Adrenal gland (tissue), 12 donors: ENCODE results near the gene MRPS30. TPM values are rescaled to one million over a fixed set of nuclear protein-coding genes. Genes with fewer than 3 reads are reported as not detected.
"Not testable (repeated sequence)": the region's sequence is repeated elsewhere in the genome, so short reads cannot be mapped to it uniquely, and the experiment has no call there.

Source experiments
- DNase-seq, 7 donors: peaks; one replicate each; pipeline ENCODE4 v3.0.0-alpha.2; 2019 to 2020
- H3K27ac ChIP-seq, 5 donors: fragments of 200-600 bp; sonication (generic) in 4 of 5; 1 replicate in 3 of 5; 2 replicates in 2 of 5; pipeline versions ENCODE4 v1.5.1 to v1.8.0; 2016 to 2020; ENCODE audit warnings: mild to moderate bottlenecking in 1 of 5
- H3K27me3 ChIP-seq: fragments of 200-600 bp; 2 replicates; pipeline ENCODE4 v1.8.0; 2021
- H3K36me3 ChIP-seq, 2 donors: fragments of 200-600 bp; replicated peaks in 1 of 2; 1 replicate in 1 of 2; 2 replicates in 1 of 2; pipeline versions ENCODE4 v1.5.1 to v1.8.0; 2018 to 2022
- H3K4me1 ChIP-seq, 2 donors: fragments of 200-600 bp; replicated peaks in 1 of 2; 1 replicate in 1 of 2; 2 replicates in 1 of 2; pipeline versions ENCODE4 v1.5.1 to v1.8.0; 2018 to 2021
- H3K4me3 ChIP-seq, 4 donors: fragments of 200-600 bp; sonication (generic) in 3 of 4; one replicate each; pipeline ENCODE4 v1.5.1; 2016 to 2018
- H3K9me3 ChIP-seq, 3 donors: fragments of 200-600 bp; sonication (generic) in 1 of 3; replicated peaks in 1 of 3; 1 replicate in 2 of 3; 2 replicates in 1 of 3; pipeline versions ENCODE4 v1.5.1 to v1.8.0; 2016 to 2021
- POLR2A ChIP-seq, 2 donors: fragments of 450-650 bp; IDR thresholded peaks; one replicate each; pipeline ENCODE4 v1.6.1; 2017; ENCODE audit warnings: antibody characterized with exemption in 2 of 2, mild to moderate bottlenecking in 2 of 2, moderate library complexity in 1 of 2
- WGBS, 4 donors: extraction: QIAGEN DNeasy Blood & Tissue Kit in 2 of 4; methylation state at CpG; one replicate each; pipeline versions ENCODE4 v1.1.5 to v1.1.7; 2013 to 2017; 5-methylcytosine and 5-hydroxymethylcytosine counted together
- intact Hi-C, 2 donors: fragments of 100-400 bp; cut with DNase I; formaldehyde crosslinking; loops; one replicate each; pipeline versions ENCODE4 v1.14.1 to v1.15.0; 2022 to 2023
- polyA plus RNA-seq, 3 donors: library from polyadenylated mRNA; stranded (reverse); fragments of 200-250 nt in 2 of 3; fragments of 350-450 nt in 1 of 3; fragmentation: Illumina TruSeq in 1 of 3; extraction: RNeasy Lipid Tissue Mini Kit (QIAGEN cat#74804) in 1 of 3; gene quantifications; one replicate each; pipeline ENCODE4 v1.2.3, GENCODE V29; 2013 to 2014
- total RNA-seq, 9 donors: library from RNA; depleted of rRNA in 4 of 9; stranded (reverse); fragments of >200 nt in 4 of 9; fragments of 120-200 nt in 1 of 9; fragmentation: NEBNext Ultra II Directional in 1 of 9; extraction: Animal tissue kit (Norgen Biotek cat#: 25700) in 1 of 9; gene quantifications; one replicate each; pipeline versions ENCODE4 v1.1.0 to v1.2.4, GENCODE V29; 2013 to 2023
- TF ChIP-seq, protein P1 (sequence below), 6 experiments: fragments of 450-650 bp in 4 of 6; fragments of 200-600 bp in 2 of 6; sonication (generic) in 1 of 6; IDR thresholded peaks; 1 replicate in 5 of 6; 2 replicates in 1 of 6; pipeline versions ENCODE4 v1.5.1 to v1.8.0; 2016 to 2021; ENCODE audit warnings: antibody characterized with exemption in 6 of 6, mild to moderate bottlenecking in 2 of 6, moderate library complexity in 1 of 6
- donor health status: healthy with polysubstance abuse.
- donor health status: Bipolar disorder and iron deficiency.
- donor health status: DM: yes; HTN: yes; CAD: no.
- donor health status: DM: no; HTN: no; CAD: no.
- donor health status: DM: no; HTN: no; CAD: no.
- donor health status: DM: yes; HTN: yes; CAD: no.

The MRPS30 gene
- total and polyA plus RNA-seq, 12 donors: 18.9 to 104 (median 62.8) TPM

DNA sequence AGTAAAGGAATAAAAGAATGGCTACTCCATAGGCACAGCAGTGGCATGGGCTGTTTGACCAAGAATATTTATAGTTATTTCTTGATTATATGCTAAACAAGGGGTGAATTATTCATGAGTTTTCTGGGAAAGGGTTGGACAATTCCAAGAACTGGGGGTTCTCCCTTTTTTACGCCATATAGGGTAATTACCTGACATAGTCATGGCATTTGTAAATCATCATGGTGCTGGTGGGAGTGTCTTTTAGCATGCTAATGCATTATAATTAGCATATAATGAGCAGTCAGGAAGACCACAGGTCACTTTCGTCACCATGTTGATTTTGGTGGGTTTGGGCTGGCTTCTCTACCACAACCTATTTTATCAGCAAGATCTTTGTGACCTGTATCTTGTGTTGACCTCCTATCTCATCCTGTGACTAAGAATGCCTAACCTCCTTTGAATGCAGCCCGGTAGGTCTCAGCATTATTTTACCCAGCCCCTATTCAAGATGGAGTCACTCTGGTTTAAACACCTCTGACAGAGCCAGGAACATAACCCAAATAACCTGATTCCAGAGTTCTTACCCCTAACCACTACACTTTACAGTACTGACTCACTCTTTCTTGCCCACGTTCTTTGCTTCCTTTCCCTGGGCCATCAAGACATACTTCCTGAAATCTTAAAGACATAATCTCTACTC, 25.0 kb upstream of the MRPS30 start:
- H3K4me1 ChIP-seq: no peaks in the 10 kb centered on the region
- intact Hi-C loops: no loop called here

GRCh38 chr5:44787731-44788130, 21.0 kb upstream of the MRPS30 start:
- Histone ChIP-seq H3K9me3 (no peaks in the 10 kb centered on the region), H3K4me3 (no peak overlapping the region), H3K27me3 (no peaks in the 10 kb centered on the region), H3K36me3 (no peaks in the 10 kb centered on the region), H3K4me1 (no peaks in the 10 kb centered on the region), H3K27ac (no peak overlapping the region)
- WGBS, 4 donors: 90 to 95% (median 91%) methylated on average over 3 of the region's 3 CpGs
- DNase-seq: no peak
- TF ChIP-seq, protein P1, sequence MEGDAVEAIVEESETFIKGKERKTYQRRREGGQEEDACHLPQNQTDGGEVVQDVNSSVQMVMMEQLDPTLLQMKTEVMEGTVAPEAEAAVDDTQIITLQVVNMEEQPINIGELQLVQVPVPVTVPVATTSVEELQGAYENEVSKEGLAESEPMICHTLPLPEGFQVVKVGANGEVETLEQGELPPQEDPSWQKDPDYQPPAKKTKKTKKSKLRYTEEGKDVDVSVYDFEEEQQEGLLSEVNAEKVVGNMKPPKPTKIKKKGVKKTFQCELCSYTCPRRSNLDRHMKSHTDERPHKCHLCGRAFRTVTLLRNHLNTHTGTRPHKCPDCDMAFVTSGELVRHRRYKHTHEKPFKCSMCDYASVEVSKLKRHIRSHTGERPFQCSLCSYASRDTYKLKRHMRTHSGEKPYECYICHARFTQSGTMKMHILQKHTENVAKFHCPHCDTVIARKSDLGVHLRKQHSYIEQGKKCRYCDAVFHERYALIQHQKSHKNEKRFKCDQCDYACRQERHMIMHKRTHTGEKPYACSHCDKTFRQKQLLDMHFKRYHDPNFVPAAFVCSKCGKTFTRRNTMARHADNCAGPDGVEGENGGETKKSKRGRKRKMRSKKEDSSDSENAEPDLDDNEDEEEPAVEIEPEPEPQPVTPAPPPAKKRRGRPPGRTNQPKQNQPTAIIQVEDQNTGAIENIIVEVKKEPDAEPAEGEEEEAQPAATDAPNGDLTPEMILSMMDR (IDR thresholded peaks at IDR 0.05): no peak
- TF ChIP-seq POLR2A (IDR thresholded peaks at IDR 0.05): no peak
- intact Hi-C loops: no loop called here

More for the DNA sequence above, 25.0 kb upstream of the MRPS30 start:
- no peak for DNase-seq
- WGBS, 4 donors: 86 to 93% (median 92%) methylated on average over 4 of the region's 4 CpGs
- H3K9me3 ChIP-seq: no peaks in the 10 kb centered on the region
- no peak for TF ChIP-seq POLR2A (IDR thresholded peaks at IDR 0.05)
- TF ChIP-seq, protein P1 (IDR thresholded peaks at IDR 0.05): no peak
- no peak overlapping the region for H3K27ac ChIP-seq
- H3K4me3 ChIP-seq: no peak overlapping the region
- no peaks in the 10 kb centered on the region for H3K36me3 ChIP-seq
- H3K27me3 ChIP-seq: no peaks in the 10 kb centered on the region

- H3K27me3 ChIP-seq, H3K27ac ChIP-seq, H3K4me1 ChIP-seq, H3K36me3 ChIP-seq, H3K4me3 ChIP-seq, intact Hi-C loops, DNase-seq, H3K9me3 ChIP-seq: not testable (repeated sequence)
- 80 to 85% (median 82%) methylated on average over 11 of the region's 11 CpGs for WGBS, 4 donors
These were observed 19.3 kb upstream of the MRPS30 start for GRCh38 chr5:44789372-44789995.

- H3K9me3 ChIP-seq, H3K4me1 ChIP-seq, intact Hi-C loops, H3K27ac ChIP-seq, H3K36me3 ChIP-seq, H3K27me3 ChIP-seq, DNase-seq, H3K4me3 ChIP-seq: not testable (repeated sequence)
- WGBS, 4 donors: 86 to 95% (median 88%) methylated on average over 8 of the region's 8 CpGs
These were observed 16.6 kb upstream of the MRPS30 start for GRCh38 chr5:44792031-44792673.

DNA sequence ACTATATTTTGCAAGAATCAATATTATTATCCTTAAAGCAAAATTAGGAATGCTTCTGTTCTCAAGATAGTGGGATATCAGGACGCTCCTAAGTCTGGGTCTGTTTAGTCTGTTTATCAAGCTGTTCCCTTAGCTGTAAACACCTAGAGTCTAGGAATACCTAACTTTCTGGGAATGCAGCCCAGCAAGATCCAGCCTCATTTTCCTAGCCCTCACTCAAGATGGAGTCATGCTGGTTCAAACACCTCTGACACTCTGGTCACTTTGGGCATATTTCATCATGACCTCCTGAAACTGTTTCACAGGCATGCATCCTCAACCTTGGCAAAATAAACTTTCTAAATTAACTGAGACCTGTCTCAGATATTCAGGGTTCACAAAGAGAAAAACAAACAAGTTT, 14.4 kb upstream of the MRPS30 start:
- WGBS, 4 donors: 88 to 98% (median 95%) methylated on average over 1 of the region's 1 CpG
- Histone ChIP-seq H3K4me1 (no peaks in the 10 kb centered on the region), H3K27ac (no peak overlapping the region), H3K36me3 (no peaks in the 10 kb centered on the region), H3K4me3 (no peak overlapping the region), H3K9me3 (no peaks in the 10 kb centered on the region), H3K27me3 (no peaks in the 10 kb centered on the region)
- no peak for TF ChIP-seq POLR2A (IDR thresholded peaks at IDR 0.05)
- intact Hi-C loops: no loop called here
- DNase-seq: no peak
